HG02610 (cell line): ENCODE results near the gene KIDINS220.

ENCODE experiments used
- ATAC-seq: cut with Tn5 transposase; IDR thresholded peaks from one replicate; pipeline ENCODE4 v1.9.1; 2021; ENCODE audit warnings: mild to moderate bottlenecking, moderate library complexity; ENCODE audit not compliant: unreplicated experiment

The KIDINS220 gene

GRCh38 chr2:8836971-8837794, at the start of gene KIDINS220:
Gene KIDINS220, minus strand, starts transcription at chr2:8837613. Its CDS starts 10,520 bp downstream, at chr2:8827093.
- peak; percentile 90 for ATAC-seq

DNA sequence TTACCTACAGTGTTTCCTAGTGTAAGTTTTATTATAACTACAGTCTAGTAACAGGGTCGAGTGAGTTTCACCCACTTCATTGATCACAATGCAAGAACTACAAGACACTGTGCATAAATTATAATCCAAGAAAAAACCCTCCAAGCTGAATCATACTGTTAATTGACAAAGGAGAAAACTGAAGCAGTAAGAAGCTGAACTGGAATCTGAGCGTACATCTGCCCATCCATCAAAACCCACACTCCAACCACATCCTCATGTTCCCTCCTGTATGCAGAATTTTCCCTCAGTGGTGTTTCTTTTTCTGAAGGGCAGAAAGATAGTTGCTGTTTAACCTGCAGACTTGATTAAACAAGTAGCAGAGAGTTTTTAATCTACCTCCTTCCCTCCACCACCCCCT, 49.5 kb upstream of the KIDINS220 start:
- no peak for ATAC-seq

DNA sequence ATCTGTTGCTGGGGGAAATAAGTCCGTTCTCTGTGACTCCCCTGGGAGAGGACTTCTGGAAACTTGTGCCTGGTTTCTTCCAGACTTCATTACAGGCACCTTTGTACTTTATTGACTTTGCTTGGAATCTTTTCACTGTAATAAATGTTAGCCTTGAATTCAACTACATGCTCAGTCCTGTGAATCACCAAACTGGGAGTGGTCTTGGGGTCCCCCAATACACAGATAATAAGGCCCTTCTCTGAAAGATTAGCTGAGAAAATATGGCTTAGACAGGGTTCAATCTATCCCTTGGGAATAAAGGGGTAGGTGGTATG, 48.7 kb upstream of the KIDINS220 start:
- no peak for ATAC-seq

DNA sequence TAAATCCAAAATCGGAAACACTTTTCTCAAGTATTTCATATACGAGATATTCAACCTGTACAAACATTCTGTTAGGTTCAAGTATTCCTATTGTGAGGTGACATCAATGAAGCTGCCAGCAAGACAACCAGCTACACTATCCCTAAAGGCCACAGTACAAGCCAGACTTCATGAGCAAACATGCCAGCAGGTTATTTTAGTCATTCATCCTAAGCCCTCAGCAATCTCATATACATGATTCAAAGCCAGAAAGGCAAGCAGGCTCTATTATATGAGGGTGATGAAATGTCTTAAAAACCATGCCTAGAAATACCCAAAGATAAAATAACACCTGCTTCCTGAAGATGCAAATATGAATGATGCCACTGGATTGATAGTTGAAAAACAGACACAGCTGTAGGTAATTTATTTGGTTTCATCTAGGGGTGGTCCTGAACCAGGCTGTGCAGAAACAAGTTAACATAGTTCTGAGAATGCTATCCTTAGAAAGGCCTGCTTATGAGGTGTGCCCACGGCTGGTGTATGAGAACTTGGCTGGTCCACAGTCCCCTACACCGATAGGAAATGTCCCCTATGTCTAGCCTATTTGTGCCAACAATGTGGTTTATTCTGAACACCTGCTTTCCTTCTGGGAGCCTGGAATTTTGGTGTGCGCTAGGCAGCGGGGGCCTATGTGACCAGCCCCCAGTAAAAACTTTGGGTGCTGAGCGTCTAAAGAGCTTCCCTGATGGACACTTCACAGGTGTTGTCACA, 48.2 kb upstream of the KIDINS220 start:
- no peak for ATAC-seq

DNA sequence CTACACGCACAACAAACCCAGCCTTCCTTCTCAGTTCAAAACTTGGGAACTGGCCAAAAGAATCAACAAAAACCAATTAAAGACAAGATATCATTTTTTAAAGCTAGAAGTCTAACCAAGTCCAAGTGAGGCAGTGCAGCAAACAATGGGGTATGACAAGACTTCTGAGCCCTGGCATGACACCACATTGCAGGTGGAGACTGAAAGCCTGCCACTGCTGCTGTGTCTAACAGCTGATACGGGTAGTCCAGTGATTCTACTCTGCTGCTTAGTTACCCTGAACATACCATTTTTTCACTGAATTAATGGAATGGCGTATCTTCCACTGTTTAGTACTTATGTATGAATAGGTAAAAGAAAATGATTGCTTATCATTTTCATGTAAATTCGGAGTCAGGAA, 47.4 kb upstream of the KIDINS220 start:
- no peak for ATAC-seq

DNA sequence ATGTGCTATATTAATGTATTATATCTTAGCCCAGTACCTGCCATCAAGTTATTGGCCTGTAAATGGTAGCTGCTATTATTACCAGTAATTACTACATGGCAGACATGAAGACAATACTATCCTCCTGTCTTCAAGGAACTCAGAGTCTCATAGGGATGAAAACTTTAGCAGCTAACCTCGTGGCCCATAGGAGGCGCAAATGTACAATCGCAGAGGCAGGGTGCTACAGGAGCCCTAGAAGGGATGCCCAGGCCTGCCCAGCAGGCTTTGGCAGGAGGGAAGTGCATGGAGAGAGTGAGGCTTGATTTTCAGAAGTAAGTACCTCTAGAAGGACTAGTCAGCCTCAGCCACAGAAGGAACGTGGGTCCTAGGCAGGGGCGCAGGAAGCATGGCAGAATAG, 44.7 kb upstream of the KIDINS220 start:
- ATAC-seq, result no peak

DNA sequence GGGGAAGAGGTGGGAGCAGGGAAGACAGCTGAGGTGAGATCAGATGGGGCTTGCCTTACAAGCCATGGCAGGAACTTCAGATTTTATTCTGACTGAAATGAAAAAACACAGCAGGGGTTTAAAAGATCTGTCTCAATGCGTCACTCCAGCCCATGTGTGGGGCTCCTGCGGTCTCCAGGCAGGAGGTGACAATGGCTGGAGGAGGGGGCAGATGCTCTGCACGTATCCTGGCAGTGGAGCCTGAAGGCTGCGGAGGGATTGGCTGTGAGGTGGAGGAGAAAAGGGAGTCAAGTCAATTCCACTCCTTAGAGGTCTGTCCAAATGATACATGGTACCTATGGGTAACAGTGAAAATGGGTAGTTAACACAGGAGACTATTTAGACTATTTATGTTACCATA, 40.5 kb upstream of the KIDINS220 start:
- ATAC-seq, result no peak

- no peak for ATAC-seq
These were observed 39.9 kb upstream of the KIDINS220 start for GRCh38 chr2:8877332-8877731.

DNA sequence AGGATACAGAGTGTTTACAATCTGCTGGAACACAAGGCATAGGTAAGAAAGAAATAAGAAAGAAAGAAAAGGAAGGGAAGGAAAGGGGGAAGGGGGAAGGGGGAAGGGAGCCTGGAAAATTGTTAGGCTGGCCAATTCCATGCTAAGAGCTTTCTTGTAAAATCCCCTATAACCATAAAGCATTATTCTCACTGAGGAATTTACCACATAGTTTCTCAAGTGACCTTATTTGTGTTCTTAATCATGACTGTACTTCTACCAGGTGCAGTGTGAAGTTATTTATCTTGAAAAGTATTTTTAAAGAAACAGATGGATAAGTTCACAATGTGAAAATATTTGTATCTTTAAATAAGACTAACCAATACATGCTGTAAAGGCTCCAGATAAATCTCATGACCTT, 39.2 kb upstream of the KIDINS220 start:
- no peak for ATAC-seq

DNA sequence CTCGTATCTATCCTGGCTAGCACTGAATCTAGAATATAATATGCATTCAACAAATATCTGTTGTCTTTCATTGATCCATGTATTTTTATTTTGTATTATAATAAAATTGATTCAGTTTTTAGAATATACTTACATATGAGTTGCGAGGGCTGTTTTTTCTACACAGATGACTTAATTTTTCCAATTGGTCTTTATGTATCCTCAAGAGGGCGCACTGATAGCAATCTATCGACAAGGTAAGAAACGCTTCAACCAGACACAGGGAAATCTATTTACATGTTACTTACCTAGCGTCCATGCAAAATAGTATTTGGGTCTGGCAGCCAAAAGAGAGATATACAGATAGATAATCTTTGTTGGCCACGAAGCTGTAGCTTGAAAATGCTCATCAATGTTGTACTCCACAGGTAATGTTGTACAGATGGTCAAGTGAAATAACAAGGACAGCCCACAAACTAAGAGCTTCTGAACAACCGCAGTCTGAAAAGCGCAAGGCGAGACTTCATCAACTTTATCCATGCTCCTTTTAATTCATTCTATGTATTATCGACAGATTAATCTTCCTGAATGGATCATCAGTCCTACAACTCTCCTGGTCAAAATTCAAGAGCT, 35.5 kb upstream of the KIDINS220 start:
- ATAC-seq, result no peak

DNA sequence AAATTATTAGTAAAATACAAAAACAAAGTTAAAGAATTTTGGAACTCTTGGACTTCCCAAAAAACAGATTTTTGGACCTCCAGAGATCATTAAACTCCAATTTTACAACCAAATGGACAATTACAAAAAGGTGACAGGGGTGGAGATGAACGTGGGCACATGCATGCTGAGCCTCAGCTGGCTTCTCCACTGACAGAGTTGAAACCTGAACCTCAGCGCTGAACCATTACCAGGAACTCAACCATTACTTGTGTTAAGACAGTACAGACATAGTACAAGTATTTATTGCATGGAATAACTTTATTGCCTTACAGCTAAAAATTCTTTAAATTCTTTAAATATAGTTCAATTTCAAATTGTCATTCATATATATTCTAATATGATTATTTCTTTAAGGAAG, 33.0 kb upstream of the KIDINS220 start:
- ATAC-seq, result no peak

DNA sequence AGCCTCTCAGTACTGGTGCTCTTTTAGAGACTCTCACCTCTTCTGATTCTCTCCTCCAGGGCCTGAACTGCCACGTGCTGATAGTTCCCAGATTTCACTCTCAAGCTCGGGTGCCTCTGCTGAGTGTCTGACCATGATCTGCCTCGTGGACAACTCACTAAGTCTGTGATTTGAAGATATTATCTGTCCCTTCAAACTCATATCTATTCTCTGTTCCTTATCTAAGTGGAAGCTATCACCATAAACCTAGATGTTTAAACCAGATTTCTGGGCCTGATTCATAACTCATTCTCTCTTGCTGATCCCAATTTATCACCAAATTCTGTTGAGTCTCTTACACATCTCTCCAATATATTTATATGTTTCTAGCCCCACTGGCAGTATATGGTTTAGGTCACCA, 29.9 kb upstream of the KIDINS220 start:
- no peak for ATAC-seq

DNA sequence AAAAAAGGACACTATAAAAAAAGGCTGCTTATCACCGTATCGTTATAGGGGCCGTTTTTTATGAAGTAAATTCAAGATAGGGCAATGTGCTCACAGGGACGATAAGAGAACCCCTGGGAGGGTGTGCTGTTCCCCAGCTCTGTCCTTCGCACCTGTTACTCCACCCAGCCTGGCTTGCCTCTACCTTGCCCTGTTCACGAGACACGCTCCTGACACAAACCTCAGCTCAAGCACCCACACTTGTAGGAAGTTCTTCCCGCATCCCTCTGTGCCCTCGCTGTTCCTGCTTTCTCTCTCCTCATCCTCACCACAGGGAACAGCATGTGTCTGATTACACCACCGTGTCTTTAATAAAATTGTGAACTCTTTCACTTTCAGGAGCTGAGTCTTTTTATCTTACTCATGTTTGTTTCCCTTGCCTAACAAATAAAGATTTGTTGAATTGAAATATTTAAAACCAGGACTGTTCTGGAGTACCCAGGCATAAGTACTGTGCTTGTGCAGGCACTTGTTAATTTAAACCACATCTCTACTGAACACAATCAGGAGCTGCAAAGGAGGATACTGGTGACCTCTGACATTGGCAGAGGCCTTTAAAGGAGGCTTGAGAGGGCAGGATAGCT, 26.0 kb upstream of the KIDINS220 start:
- ATAC-seq, result no peak

- no peak for ATAC-seq
These were observed 24.8 kb upstream of the KIDINS220 start for GRCh38 chr2:8862230-8862629.

- ATAC-seq, result no peak
These were observed 24.4 kb upstream of the KIDINS220 start for GRCh38 chr2:8861797-8862196.

DNA sequence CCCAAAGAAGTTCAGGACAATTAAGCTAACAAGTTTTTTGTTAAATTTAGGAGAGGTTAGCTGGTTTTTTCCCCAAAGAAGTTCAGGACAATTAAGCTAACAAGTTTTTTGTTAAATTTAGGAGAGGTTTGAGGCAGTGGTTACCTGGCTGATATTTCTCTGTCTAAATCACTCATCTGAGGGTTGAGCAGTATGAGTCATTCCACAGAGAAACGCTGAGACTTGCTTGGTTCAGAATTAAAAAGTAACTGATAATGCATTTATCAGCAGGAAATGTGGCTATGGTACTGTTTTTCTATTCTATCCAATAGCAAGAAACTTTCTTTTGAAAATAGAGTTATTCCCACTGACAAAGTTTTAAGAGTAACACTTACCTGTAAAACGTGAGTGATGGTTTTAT, 22.8 kb upstream of the KIDINS220 start:
- ATAC-seq, result no peak

DNA sequence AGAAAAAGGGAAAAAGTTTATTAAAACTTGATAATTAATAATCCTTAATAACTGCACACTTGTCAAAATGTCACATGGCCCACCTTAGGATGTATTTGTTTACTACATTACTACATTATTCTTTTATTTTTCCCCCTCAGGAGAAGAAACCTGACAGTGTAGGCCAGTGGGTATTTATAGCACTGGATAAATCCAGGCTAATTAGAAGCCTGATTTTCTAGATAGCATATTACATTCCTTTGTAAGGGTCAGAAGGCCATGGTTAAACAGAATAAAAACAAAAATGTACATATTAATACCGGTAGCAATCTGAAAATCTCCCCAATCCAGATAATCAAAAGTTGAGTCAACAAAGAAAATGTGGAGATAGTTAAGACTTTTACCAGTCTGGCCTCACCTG, 21.5 kb upstream of the KIDINS220 start:
- ATAC-seq, result no peak

- ATAC-seq, result no peak
These were observed 20.9 kb upstream of the KIDINS220 start for GRCh38 chr2:8858264-8858663.

GRCh38 chr2:8857709-8858108, 20.3 kb upstream of the KIDINS220 start:
- ATAC-seq, result no peak

DNA sequence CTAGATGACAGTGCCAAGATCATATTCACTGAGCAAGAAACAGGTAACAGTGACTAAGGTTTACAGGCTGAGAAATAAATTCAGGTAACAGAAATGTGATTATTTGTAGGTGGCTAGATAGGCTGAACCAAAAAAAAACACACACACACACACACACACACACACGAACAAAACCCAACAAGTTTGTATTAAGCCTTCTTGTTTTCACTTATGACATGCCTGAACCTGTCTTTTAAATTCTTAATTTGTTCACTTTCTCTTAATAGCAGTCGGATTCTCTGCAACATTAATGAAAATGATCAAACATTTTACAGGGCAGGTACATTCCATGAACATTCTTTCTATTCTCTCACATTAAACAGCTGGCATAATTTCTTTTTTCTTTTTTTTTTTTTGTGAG, 18.8 kb upstream of the KIDINS220 start:
- ATAC-seq, result no peak

GRCh38 chr2:8855010-8855409, 17.6 kb upstream of the KIDINS220 start:
- ATAC-seq, result no peak

GRCh38 chr2:8853426-8853825, 16.0 kb upstream of the KIDINS220 start:
- no peak for ATAC-seq
